SK-N-SH (cell line): ENCODE results near the gene AUTS2. TPM values are rescaled to one million over a fixed set of nuclear protein-coding genes. Genes with fewer than 3 reads are reported as not detected.

ENCODE experiments used
- CTCF ChIA-PET: fragments of 300-600, 350-600 bp; formaldehyde crosslinking; extraction: SDS; loops from one replicate; lab custom pipeline; 2021; lab: Yijun Ruan, JAX
- POLR2A ChIA-PET: fragments of 350-600 bp; sonication (Branson Sonifier 250); formaldehyde crosslinking; extraction: SDS; loops from one replicate; lab custom pipeline; 2020; ENCODE audit warnings: antibody characterized with exemption, inconsistent platforms; lab: Yijun Ruan, JAX
- DNase-seq: peaks from one replicate; pipeline ENCODE4 v3.0.0; 2012
- H2AFZ ChIP-seq: fragments of 200-600 bp; sonication (generic); 2 replicates; pipeline ENCODE4 v1.8.1; 2016; ENCODE audit warnings: antibody characterized with exemption, mild to moderate bottlenecking, low read depth
- H3F3A ChIP-seq: fragments of 200-600 bp; sonication (generic); replicated peaks from 2 replicates; pipeline ENCODE3; 2016; ENCODE audit warnings: antibody characterized with exemption, mild to moderate bottlenecking; ENCODE audit not compliant: insufficient read depth
- H3K27ac ChIP-seq, 2 experiments: fragments of 200-500 bp in 1 of 2; fragments of 200-600 bp in 1 of 2; sonication (Bioruptor generic) in 1 of 2; sonication (generic), shearing (Covaris generic) in 1 of 2; 2 replicates each; pipeline versions ENCODE4 v1.5.1 to v1.6.1; 2014 to 2016; ENCODE audit warnings: low read depth in 2 of 2, inconsistent platforms in 1 of 2, low read length in 1 of 2, mild to moderate bottlenecking in 1 of 2, mixed read lengths in 1 of 2
- H3K27me3 ChIP-seq: fragments of 200-600 bp; sonication (generic), shearing (Covaris generic); 2 replicates; pipeline ENCODE4 v1.6.1; 2016; ENCODE audit warnings: mixed run types; ENCODE audit not compliant: insufficient read depth
- H3K36me3 ChIP-seq, 2 experiments: fragments of 200-500 bp in 1 of 2; fragments of 200-600 bp in 1 of 2; sonication (Bioruptor generic) in 1 of 2; sonication (generic) in 1 of 2; replicated peaks in 1 of 2; 2 replicates each; pipeline versions ENCODE3 to v1.5.1; 2014 to 2016; ENCODE audit warnings: low read length in 1 of 2, mild to moderate bottlenecking in 1 of 2; ENCODE audit not compliant: insufficient read depth in 2 of 2, control insufficient read depth in 1 of 2
- H3K4me1 ChIP-seq, 2 experiments: fragments of 200-500 bp in 1 of 2; fragments of 200-600 bp in 1 of 2; sonication (Bioruptor generic) in 1 of 2; sonication (generic), shearing (Covaris generic) in 1 of 2; 2 replicates each; pipeline versions ENCODE4 v1.5.1 to v1.6.1; 2014 to 2016; ENCODE audit warnings: low read depth in 1 of 2, low read length in 1 of 2, mixed run types in 1 of 2; ENCODE audit not compliant: insufficient read depth in 2 of 2, control insufficient read depth in 1 of 2
- H3K4me2 ChIP-seq: fragments of 200-600 bp; sonication (generic), shearing (Covaris generic); 2 replicates; pipeline ENCODE4 v1.6.1; 2017; ENCODE audit warnings: mixed run types
- H3K4me3 ChIP-seq, 2 experiments: fragments of 200-500 bp in 1 of 2; fragments of 200-600 bp in 1 of 2; sonication (Bioruptor generic) in 1 of 2; sonication (generic), shearing (Covaris generic) in 1 of 2; 2 replicates each; pipeline versions ENCODE4 v1.5.1 to v1.8.1; 2014 to 2016; ENCODE audit warnings: low read depth in 2 of 2, inconsistent platforms in 1 of 2, low read length in 1 of 2, mild to moderate bottlenecking in 1 of 2, mixed read lengths in 1 of 2, moderate library complexity in 1 of 2
- H3K79me2 ChIP-seq: fragments of 200-600 bp; sonication (generic); 2 replicates; pipeline ENCODE4 v1.8.1; 2017; ENCODE audit warnings: mild to moderate bottlenecking; ENCODE audit not compliant: insufficient read depth
- H3K9ac ChIP-seq: fragments of 200-600 bp; sonication (generic); 2 replicates; pipeline ENCODE4 v1.6.1; 2017; ENCODE audit warnings: mixed run types
- H3K9me2 ChIP-seq: fragments of 200-600 bp; sonication (generic); 2 replicates; pipeline ENCODE4 v1.6.1; 2017; ENCODE audit warnings: mixed run types
- H3K9me3 ChIP-seq: fragments of 200-600 bp; sonication (generic); 2 replicates; pipeline ENCODE4 v1.6.1; 2017; ENCODE audit warnings: mixed run types, mild to moderate bottlenecking, moderate library complexity
- H4K20me1 ChIP-seq: fragments of 200-600 bp; sonication (generic); 2 replicates; pipeline ENCODE4 v1.6.1; 2017; ENCODE audit warnings: mild to moderate bottlenecking, mixed run types; ENCODE audit not compliant: insufficient read depth
- CHD2 ChIP-seq: fragments of 150-350 bp; IDR thresholded peaks from 2 replicates; pipeline ENCODE4 v1.6.1; 2018; ENCODE audit warnings: low read length; ENCODE audit not compliant: partially characterized antibody
- EP300 ChIP-seq, 2 experiments: IDR thresholded peaks; 2 replicates each; pipeline versions ENCODE4 v1.4.0 to v1.6.1; 2012; ENCODE audit warnings: borderline replicate concordance in 1 of 2, low read depth in 1 of 2, low read length in 1 of 2
- EZH2phosphoT487 ChIP-seq: fragments of 200-600 bp; sonication (generic); IDR thresholded peaks from 2 replicates; pipeline ENCODE4 v1.6.1; 2017; ENCODE audit warnings: low read depth, mixed run types, mild to moderate bottlenecking, antibody characterized with exemption, moderate library complexity, borderline replicate concordance
- FOSL2 ChIP-seq: IDR thresholded peaks from 2 replicates; pipeline ENCODE4 v1.4.0; 2012; ENCODE audit warnings: low read depth, mild to moderate bottlenecking, moderate library complexity, borderline replicate concordance
- GABPA ChIP-seq: IDR thresholded peaks from 2 replicates; pipeline ENCODE4 v1.4.0; 2012; ENCODE audit warnings: low read depth, mild to moderate bottlenecking
- GATA2 ChIP-seq: sonication (generic); formaldehyde crosslinking; IDR thresholded peaks from 2 replicates; pipeline ENCODE4 v1.5.0; 2020; ENCODE audit warnings: mild to moderate bottlenecking, missing genetic modification reagents
- JUND ChIP-seq: IDR thresholded peaks from 2 replicates; pipeline ENCODE4 v1.4.0; 2012
- MEF2A ChIP-seq: IDR thresholded peaks from 2 replicates; pipeline ENCODE4 v1.4.0; 2012; ENCODE audit warnings: low read depth, borderline replicate concordance
- MXI1 ChIP-seq: IDR thresholded peaks from 2 replicates; pipeline ENCODE4 v1.6.1; 2012; ENCODE audit warnings: mild to moderate bottlenecking, low read depth, low read length, improper control_type of control experiment
- NFIC ChIP-seq: IDR thresholded peaks from 2 replicates; pipeline ENCODE4 v1.4.0; 2012; ENCODE audit warnings: borderline replicate concordance
- NRF1 ChIP-seq: IDR thresholded peaks from 2 replicates; pipeline ENCODE4 v1.6.1; 2012; ENCODE audit warnings: low read depth, mild to moderate bottlenecking, low read length
- POLR2AphosphoS5 ChIP-seq: IDR thresholded peaks from 2 replicates; pipeline ENCODE4 v1.6.1; 2012; ENCODE audit warnings: low read depth, low read length
- RCOR1 ChIP-seq: fragments of 150-350 bp; IDR thresholded peaks from 2 replicates; pipeline ENCODE4 v1.6.1; 2017; ENCODE audit warnings: antibody characterized with exemption, low read length
- RXRA ChIP-seq: IDR thresholded peaks from 2 replicates; pipeline ENCODE4 v1.4.0; 2012; ENCODE audit warnings: low read depth, mild to moderate bottlenecking, borderline replicate concordance
- SIN3A ChIP-seq: IDR thresholded peaks from 2 replicates; pipeline ENCODE4 v1.6.1; 2012; ENCODE audit warnings: low read depth, mild to moderate bottlenecking, low read length, moderate library complexity, borderline replicate concordance
- SMC3 ChIP-seq: IDR thresholded peaks from 2 replicates; pipeline ENCODE4 v1.6.1; 2012; ENCODE audit warnings: low read depth, low read length, improper control_type of control experiment
- TAF1 ChIP-seq: IDR thresholded peaks from 2 replicates; pipeline ENCODE4 v1.6.1; 2012; ENCODE audit warnings: low read depth, mild to moderate bottlenecking, low read length, moderate library complexity, borderline replicate concordance
- TCF12 ChIP-seq: IDR thresholded peaks from 2 replicates; pipeline ENCODE4 v1.4.0; 2012
- TEAD4 ChIP-seq: IDR thresholded peaks from 2 replicates; pipeline ENCODE4 v1.4.0; 2012; ENCODE audit warnings: mild to moderate bottlenecking, borderline replicate concordance; ENCODE audit not compliant: insufficient read depth
- WGBS: methylation state at CpG from one replicate; pipeline ENCODE4 v1.1.6; 2017; ENCODE audit warnings: low lambda C conversion rate; 5-methylcytosine and 5-hydroxymethylcytosine counted together
- polyA plus RNA-seq, 3 experiments: library from polyadenylated mRNA; depleted of rRNA; stranded (reverse); fragments of >200 nt; gene quantifications; 2 replicates each; pipeline ENCODE4 v1.2.3, GENCODE V29; 2012
- TF ChIP-seq, protein P1 (sequence below): fragments of 150-350 bp; IDR thresholded peaks from 2 replicates; pipeline ENCODE4 v1.6.1; 2017; ENCODE audit warnings: antibody characterized with exemption, low read length, low read depth, borderline replicate concordance
- TF ChIP-seq, protein P2 (sequence below): fragments of 200-600 bp; sonication (generic); IDR thresholded peaks from 2 replicates; pipeline ENCODE4 v1.6.1; 2017; ENCODE audit warnings: antibody characterized with exemption, mild to moderate bottlenecking, moderate library complexity

The AUTS2 gene
- polyA plus RNA-seq, 1 of the 3 experiments (the other 2 are of a cell fraction), result 15.6 TPM

DNA sequence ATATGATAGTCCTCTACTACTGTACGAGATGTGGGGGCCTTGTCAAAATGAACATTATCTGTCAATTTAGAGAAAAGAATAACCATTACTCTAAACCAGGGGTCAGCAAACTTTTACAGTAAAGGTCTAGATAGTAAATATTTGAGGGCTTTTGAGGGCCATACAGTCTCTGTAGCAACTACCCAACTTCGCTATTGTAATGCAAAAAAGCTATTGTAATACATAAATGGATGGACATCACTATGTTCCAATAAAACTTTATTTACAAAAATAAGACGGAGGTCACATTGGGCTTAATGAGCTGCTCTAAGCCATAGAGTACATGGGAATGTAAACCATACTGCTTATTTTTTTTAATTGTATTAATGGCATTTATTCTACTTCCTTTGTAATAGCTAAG, 1055.9 kb downstream of the AUTS2 start:
- ChIA-PET POLR2A (no interaction called here), CTCF (interaction anchor here (1.2 kb wide), 1 partner anchor 71 kb away, joined by 4 read pairs; no protein-coding TSS in a partner anchor)
- DNase-seq, result no peak
- Histone ChIP-seq H3K9me3 (no peaks in the 10 kb centered on the region), H3F3A (no peaks in the 10 kb centered on the region), H3K79me2 (no peaks in the 10 kb centered on the region), H3K27ac (no peak overlapping the region), H3K4me3 (no peak overlapping the region), H3K27me3 (no peaks in the 10 kb centered on the region), H2AFZ (no peak overlapping the region), H3K9ac (no peak overlapping the region), H3K4me2 (no peak overlapping the region), H3K36me3 (no peaks in the 10 kb centered on the region), H4K20me1 (no peaks in the 10 kb centered on the region), H3K4me1 (peaks cover 0 to 6% of the 10 kb centered on the region in 2 experiments; a peak in 1 of 4 replicates), H3K9me2 (no peaks in the 10 kb centered on the region)
- TF ChIP-seq FOSL2 (no peak), RXRA (no peak), TEAD4 (no peak), MXI1 (no peak), EZH2phosphoT487 (no peak), NFIC (no peak), GABPA (no peak), EP300 (IDR thresholded peaks at IDR 0.05; ENCODE audit: borderline replicate concordance in 1 of 2, low read depth in 1 of 2, low read length in 1 of 2) (no peak), NRF1 (no peak)
- TF ChIP-seq, protein P1, sequence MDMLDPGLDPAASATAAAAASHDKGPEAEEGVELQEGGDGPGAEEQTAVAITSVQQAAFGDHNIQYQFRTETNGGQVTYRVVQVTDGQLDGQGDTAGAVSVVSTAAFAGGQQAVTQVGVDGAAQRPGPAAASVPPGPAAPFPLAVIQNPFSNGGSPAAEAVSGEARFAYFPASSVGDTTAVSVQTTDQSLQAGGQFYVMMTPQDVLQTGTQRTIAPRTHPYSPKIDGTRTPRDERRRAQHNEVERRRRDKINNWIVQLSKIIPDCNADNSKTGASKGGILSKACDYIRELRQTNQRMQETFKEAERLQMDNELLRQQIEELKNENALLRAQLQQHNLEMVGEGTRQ, result no peak
- WGBS, result 89% methylated on average over 3 of the region's 3 CpGs

DNA sequence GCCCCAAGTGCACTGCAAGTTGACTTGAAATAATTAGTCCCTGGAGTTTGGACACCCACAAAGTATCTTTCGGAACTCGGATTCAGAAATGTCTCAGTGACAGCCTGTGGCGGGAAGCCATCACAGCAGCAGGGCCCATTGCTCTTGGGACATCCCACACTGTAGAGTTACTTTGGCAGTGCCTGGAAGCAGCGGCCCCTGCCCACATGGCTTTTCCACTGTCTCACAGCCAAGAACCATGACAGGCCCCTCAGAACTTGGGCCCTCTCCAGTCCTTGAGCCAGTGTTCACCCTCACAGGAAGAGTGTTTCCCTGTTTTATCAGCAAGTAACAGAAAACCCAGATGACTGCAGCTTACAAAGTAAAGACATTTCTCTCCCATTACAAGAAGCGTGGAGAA, 1056.7 kb downstream of the AUTS2 start:
- DNase-seq, result no peak
- 91% methylated on average over 5 of the region's 5 CpGs for WGBS
- H3K4me3 ChIP-seq, result no peak overlapping the region
- TF ChIP-seq TAF1 (no peak), RCOR1 (no peak), GABPA (no peak), MEF2A (no peak), FOSL2 (no peak), POLR2AphosphoS5 (no peak), NFIC (no peak), GATA2 (CRISPR knock-in tag) (no peak), EZH2phosphoT487 (no peak), NRF1 (no peak), SIN3A (no peak), CHD2 (no peak), TCF12 (no peak), JUND (no peak), SMC3 (no peak)
- TF ChIP-seq, protein P2, sequence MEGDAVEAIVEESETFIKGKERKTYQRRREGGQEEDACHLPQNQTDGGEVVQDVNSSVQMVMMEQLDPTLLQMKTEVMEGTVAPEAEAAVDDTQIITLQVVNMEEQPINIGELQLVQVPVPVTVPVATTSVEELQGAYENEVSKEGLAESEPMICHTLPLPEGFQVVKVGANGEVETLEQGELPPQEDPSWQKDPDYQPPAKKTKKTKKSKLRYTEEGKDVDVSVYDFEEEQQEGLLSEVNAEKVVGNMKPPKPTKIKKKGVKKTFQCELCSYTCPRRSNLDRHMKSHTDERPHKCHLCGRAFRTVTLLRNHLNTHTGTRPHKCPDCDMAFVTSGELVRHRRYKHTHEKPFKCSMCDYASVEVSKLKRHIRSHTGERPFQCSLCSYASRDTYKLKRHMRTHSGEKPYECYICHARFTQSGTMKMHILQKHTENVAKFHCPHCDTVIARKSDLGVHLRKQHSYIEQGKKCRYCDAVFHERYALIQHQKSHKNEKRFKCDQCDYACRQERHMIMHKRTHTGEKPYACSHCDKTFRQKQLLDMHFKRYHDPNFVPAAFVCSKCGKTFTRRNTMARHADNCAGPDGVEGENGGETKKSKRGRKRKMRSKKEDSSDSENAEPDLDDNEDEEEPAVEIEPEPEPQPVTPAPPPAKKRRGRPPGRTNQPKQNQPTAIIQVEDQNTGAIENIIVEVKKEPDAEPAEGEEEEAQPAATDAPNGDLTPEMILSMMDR, result no peak
- TF ChIP-seq, protein P1, result no peak
- no peak overlapping the region for H2AFZ ChIP-seq
- no peak overlapping the region for H3K4me2 ChIP-seq
- CTCF ChIA-PET, result interaction anchor here (1.2 to 1.4 kb wide), 2 partner anchors 12 to 72 kb away, joined by 4 read pairs; no protein-coding TSS in a partner anchor
- no peaks in the 10 kb centered on the region for H4K20me1 ChIP-seq
- H3K27me3 ChIP-seq, result no peaks in the 10 kb centered on the region
- H3K4me1 ChIP-seq, result peaks cover 0 to 6% of the 10 kb centered on the region in 2 experiments; a peak in 1 of 4 replicates
- no peaks in the 10 kb centered on the region for H3F3A ChIP-seq
- POLR2A ChIA-PET, result no interaction called here
- no peaks in the 10 kb centered on the region for H3K9me2 ChIP-seq
- no peaks in the 10 kb centered on the region for H3K79me2 ChIP-seq
- no peaks in the 10 kb centered on the region for H3K9me3 ChIP-seq
- H3K9ac ChIP-seq, result no peak overlapping the region
- no peak overlapping the region for H3K27ac ChIP-seq
- H3K36me3 ChIP-seq, result no peaks in the 10 kb centered on the region
